AG10803 (cell line): Measurements from ENCODE around the gene PRR14.
"Not testable (repeated sequence)": the region's sequence is repeated elsewhere in the genome, so short reads cannot be mapped to it uniquely, and the experiment has no call there.

ENCODE experiments used
- DNase-seq: peaks from one replicate; pipeline ENCODE4 v3.0.0; 2010; ENCODE audit warnings: low read depth
- H3K4me3 ChIP-seq: 2 replicates; pipeline ENCODE4 v1.5.1; 2011; ENCODE audit warnings: mild to moderate bottlenecking, low read length, control low read depth
- TF ChIP-seq, protein P1 (sequence below): conservative IDR thresholded peaks from 2 replicates; pipeline ENCODE4 v1.5.1; 2011; ENCODE audit warnings: mild to moderate bottlenecking, low read length, control low read depth, inconsistent platforms

The PRR14 gene

DNA sequence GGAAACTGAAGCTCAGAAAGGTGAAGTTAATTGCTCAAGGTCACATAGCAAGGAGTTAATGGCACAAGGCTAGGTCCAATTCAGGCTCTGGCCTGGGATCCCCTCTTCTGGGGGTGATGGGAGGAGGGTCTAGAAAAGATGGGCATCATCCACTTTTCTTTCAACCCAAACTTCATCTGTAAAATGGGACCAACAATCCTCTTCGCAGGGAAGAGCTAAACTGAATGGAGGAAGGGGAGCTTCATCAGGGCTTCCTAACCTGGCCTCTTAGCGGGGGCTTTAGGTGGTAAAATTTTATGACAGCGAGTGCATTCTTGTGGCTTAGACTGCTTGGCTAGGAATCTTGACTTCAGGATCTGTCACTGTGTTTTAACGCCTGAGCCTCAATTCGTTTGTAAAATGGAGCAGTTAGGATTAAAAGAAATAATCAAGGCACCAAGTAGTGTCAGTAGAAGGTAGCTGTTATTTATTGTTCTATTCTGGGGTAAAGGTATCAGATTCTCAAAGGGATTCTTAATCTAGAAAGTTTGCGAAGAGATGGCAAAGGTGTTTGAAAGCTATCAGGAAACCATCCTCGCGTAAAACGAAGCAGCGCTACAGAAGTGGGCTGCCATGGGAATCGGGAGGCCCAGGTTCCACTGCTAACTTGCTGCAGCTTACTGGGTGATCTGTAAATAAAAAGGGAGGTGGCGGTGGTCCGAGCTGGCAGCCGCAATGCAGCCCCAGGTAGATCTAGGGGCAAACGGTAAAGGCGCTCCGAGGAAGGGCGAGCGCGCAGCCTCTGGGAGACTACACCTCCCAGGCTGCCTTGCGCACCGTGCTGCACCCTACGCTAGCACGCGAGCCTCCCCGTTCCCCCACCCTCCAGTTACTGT, 46.7 kb downstream of the PRR14 start:
- DNase-seq = no peak
- TF ChIP-seq, protein P1, sequence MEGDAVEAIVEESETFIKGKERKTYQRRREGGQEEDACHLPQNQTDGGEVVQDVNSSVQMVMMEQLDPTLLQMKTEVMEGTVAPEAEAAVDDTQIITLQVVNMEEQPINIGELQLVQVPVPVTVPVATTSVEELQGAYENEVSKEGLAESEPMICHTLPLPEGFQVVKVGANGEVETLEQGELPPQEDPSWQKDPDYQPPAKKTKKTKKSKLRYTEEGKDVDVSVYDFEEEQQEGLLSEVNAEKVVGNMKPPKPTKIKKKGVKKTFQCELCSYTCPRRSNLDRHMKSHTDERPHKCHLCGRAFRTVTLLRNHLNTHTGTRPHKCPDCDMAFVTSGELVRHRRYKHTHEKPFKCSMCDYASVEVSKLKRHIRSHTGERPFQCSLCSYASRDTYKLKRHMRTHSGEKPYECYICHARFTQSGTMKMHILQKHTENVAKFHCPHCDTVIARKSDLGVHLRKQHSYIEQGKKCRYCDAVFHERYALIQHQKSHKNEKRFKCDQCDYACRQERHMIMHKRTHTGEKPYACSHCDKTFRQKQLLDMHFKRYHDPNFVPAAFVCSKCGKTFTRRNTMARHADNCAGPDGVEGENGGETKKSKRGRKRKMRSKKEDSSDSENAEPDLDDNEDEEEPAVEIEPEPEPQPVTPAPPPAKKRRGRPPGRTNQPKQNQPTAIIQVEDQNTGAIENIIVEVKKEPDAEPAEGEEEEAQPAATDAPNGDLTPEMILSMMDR = no peak
- H3K4me3 ChIP-seq = peak overlapping the region; percentile 93

DNA sequence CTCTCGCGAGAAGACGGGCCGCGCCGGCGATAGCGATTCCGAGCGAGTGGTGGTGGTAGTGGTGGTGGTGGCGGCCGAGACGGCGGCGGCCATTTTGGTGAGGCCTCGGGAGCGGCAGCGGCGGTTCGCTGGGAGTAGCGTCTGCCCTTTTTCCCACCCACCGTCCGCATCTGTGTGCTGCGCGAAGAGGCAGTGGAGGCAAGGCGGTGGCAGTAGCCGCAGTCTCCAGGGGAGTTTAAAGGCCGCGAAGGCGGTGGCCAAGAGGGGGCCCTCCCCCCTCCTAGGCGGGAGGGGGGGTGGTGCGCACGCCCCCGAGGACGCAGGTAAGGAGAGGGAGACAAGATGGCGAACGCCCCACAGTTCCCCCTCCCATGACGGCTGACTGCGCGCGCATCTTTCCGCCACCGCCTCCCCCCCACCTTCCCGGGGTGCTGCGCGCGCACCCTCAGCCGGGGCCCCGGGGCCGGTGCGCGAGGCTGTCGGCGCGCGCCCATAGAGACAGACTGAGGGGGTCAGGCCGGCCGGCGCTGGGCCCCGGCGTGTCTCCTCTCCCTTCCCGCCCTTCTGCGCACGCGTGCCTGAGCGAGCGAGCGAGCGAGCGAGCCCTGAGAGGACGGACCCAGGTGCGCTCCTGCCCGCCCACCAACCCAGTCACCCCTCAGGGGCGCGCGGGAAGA, 47.5 kb downstream of the PRR14 start:
- TF ChIP-seq, protein P1 = no peak
- peak overlapping the region; percentile 93 for H3K4me3 ChIP-seq
- peak; percentile 96 for DNase-seq

DNA sequence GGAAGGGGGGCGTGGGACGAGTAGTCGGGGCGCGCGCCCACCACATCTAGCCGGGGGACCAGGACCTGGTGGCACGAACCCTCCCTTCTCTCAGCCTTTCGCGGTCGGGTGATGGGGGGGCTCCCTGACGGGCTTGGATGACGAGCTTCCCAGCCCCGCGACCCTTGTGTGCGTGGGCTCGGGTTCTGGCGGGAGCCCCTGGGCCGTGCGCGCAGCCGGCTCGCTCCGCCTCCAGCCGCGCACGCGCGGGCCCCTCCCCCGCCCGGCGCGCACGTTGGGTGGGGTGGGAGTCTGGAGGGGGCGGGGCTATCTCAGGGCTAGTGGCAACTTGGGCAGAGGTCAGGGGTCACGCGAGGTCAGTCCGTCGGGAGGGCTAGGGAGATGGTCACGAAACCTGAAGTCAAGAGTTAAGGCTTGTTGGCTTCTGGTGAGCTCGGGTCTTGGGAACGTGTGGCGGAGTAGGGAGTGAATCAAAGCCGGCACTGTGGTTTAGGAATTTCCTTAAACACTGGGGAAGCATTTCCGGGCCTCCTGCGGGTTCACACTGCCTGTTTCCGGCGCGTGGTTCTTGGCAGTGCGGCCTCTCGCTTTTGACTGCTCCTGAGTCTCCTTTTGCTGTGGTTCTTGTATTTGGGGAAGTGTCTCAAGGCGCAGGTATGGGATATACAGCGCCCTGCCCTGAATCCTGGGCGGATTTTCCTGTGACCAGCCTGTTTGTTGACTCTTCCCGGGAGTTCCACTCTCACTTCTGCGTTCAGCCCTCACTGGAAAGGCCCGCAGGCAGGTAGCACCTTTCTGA, 48.3 kb downstream of the PRR14 start, which contains the start of gene SRCAP:
Gene SRCAP, plus strand, starts transcription at position 356 of the 799 bp plus-strand sequence. CDS start 1,654 bp downstream, outside the sequence.
- peak; percentile 69 for DNase-seq
- TF ChIP-seq, protein P1 = no peak
- H3K4me3 ChIP-seq = peak within 1 kb of the TSS; percentile 93

DNA sequence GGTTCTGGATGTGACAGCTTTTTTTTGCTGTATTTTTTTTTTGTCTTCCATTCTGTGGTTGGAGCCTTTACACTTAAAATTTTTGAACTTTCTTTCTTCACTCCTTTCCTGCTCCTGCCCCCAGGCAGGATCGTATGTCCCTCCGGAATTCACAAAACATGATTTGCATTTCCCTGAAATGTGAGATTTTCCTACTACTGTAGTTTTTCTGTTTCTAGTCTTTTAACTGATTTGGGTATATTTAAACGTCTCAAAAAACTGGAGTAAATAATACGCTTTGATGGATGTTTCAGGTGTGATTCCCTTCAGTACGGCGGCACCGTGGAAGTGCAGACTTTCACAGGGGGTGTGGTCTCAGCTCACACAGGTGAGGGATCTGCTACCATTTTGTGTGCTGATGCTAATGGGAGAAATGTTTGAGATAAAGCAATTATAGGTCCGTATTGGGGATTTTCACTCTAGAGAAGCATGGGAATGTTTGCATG, 48.9 kb downstream of the PRR14 start:
- TF ChIP-seq, protein P1 = no peak
- H3K4me3 ChIP-seq = peak overlapping the region; percentile 93
- no peak for DNase-seq

DNA sequence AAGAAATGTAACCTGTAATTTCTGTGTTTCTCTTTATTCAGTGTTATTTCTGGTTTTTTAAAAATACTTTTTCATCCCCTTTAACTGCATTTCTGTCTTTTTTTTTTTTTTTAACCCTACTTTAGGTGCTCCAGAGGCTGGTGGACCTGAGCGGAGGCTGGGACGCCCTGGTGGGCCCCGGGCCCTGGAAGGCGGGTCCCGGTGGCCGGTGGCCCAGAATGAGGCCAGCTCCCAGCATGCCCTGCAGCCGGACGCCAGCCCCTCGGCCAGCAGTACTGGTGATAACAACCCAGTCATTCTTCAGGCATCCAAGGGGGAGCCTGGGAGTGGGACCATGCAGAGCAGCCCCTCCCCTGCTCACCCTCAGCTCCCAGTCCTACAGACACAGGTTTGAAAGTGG, 49.7 kb downstream of the PRR14 start:
- DNase-seq = no peak
- TF ChIP-seq, protein P1 = no peak
- H3K4me3 ChIP-seq = no peak overlapping the region

DNA sequence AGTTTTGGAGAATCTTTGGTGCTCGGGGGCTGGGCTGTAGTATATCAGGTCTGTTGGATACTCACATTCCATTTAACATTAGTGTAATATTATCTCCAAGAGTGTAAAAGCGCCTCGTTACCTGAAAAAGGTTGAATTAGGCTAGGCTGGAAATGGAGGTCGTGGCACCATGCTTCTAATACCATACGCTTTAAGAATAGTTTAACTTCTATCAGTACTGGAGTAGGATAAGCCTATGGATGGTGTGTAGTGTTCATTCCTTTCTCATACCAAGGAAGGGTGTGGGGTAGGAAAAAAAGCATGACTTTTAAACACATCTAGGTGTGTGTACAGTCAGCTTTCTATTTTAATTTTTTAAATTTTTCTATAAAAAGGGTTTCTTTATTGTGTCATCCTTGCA, 50.2 kb downstream of the PRR14 start:
- TF ChIP-seq, protein P1 = no peak
- no peak overlapping the region for H3K4me3 ChIP-seq
- no peak for DNase-seq

DNA sequence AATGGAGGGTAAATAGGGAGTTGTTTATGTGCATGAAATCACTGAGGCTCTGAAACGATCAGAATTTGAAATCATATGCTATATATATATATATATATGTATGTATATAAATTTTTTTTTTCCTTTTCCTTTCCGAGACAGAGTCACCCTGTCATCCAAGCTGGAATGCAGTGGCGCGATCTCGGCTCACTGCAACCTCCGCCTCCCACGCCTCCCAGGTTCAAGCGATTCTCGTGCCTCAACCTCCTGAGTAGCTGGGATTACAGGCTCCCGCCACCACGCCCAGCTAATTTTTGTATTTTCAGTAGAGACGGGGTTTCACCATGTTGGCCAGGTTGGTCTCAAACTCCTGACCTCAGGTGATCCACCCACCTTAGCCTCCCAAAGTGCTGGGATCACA, 52.3 kb downstream of the PRR14 start:
- H3K4me3 ChIP-seq, DNase-seq: not testable (repeated sequence)
